Naive B cell (primary cell): ENCODE results near the gene COL25A1. TPM values are rescaled to one million over a fixed set of nuclear protein-coding genes. Genes with fewer than 3 reads are reported as not detected.

ENCODE experiments used
- ATAC-seq, 2 donors: fragments of 150-1000 bp; cut with Tn5 transposase; 2 replicates each; pipeline ENCODE4 v1.10.0; 2021; ENCODE audit warnings: low read depth in 2 of 2, mild to moderate bottlenecking in 2 of 2, moderate library complexity in 2 of 2
- DNase-seq: peaks from one replicate; pipeline ENCODE4 v3.0.0; 2022
- H3K27ac Mint-ChIP-seq, 6 donors: one replicate each; pipeline ENCODE4 v1.8.0; 2020 to 2022; ENCODE audit warnings: mild to moderate bottlenecking in 6 of 6, mixed read lengths in 6 of 6, moderate library complexity in 5 of 6, inconsistent platforms in 2 of 6
- H3K27me3 Mint-ChIP-seq, 3 donors: one replicate each; pipeline ENCODE4 v1.8.0; 2021 to 2022; ENCODE audit warnings: mixed read lengths in 3 of 3, mild to moderate bottlenecking in 1 of 3
- H3K36me3 Mint-ChIP-seq, 2 donors: one replicate each; pipeline ENCODE4 v1.8.0; 2020 to 2022; ENCODE audit warnings: mixed read lengths in 2 of 2, inconsistent platforms in 1 of 2, mild to moderate bottlenecking in 1 of 2
- H3K4me1 Mint-ChIP-seq, 3 donors: one replicate each; pipeline ENCODE4 v1.8.0; 2020 to 2022; ENCODE audit warnings: mixed read lengths in 3 of 3, inconsistent platforms in 1 of 3, mild to moderate bottlenecking in 1 of 3, moderate library complexity in 1 of 3
- H3K4me3 Mint-ChIP-seq, 8 donors: one replicate each; pipeline ENCODE4 v1.8.0; 2020 to 2022; ENCODE audit warnings: mild to moderate bottlenecking in 8 of 8, mixed read lengths in 8 of 8, moderate library complexity in 8 of 8, inconsistent platforms in 2 of 8
- H3K9me3 Mint-ChIP-seq, 7 donors: one replicate each; pipeline ENCODE4 v1.8.0; 2020 to 2022; ENCODE audit warnings: mixed read lengths in 7 of 7, mild to moderate bottlenecking in 5 of 7, inconsistent platforms in 2 of 7, moderate library complexity in 1 of 7
- polyA plus RNA-seq, 6 donors: library from polyadenylated mRNA; unstranded; fragments of 300-500 nt; fragmentation: Illumina TruSeq; gene quantifications; one replicate each; pipeline ENCODE4 v1.2.3, GENCODE V29; 2021; ENCODE audit warnings: low read depth in 6 of 6

COL25A1 gene
- not detected for polyA plus RNA-seq

GRCh38 chr4:109302361-109303139 is at the start of gene COL25A1:
Gene COL25A1, minus strand, starts transcription at chr4:109302658.
- H3K9me3 Mint-ChIP-seq: peaks cover 0 to 6% (median 0%) of the 10 kb centered on the region in 7 donors
- H3K4me1 Mint-ChIP-seq: peaks cover 8 to 20% (median 18%) of the 10 kb centered on the region in 3 donors
- ATAC-seq (peak; percentile 44 to 54), DNase-seq (no peak)
- H3K4me3 Mint-ChIP-seq: peak within 1 kb of the TSS; percentile 70 to 85 (median 77)
- H3K36me3 Mint-ChIP-seq: peaks cover 0 to 7% of the 10 kb centered on the region in 2 donors
- peaks cover 49 to 68% (median 60%) of the 10 kb centered on the region in 3 donors for H3K27me3 Mint-ChIP-seq
- peak within 1 kb of the TSS in 1 of 6 donors; percentile 49 for H3K27ac Mint-ChIP-seq

GRCh38 chr4:109350121-109350520 is 47.7 kb upstream of the COL25A1 start:
- Mint-ChIP-seq H3K9me3 (peaks cover 4 to 30% (median 11%) of the 10 kb centered on the region in 7 donors), H3K36me3 (no peaks in the 10 kb centered on the region), H3K27ac (no peak overlapping the region), H3K4me1 (no peaks in the 10 kb centered on the region), H3K4me3 (no peak overlapping the region), H3K27me3 (peaks cover 12 to 22% (median 16%) of the 10 kb centered on the region in 3 donors)
- no peak for ATAC-seq
- DNase-seq: no peak

- H3K27ac Mint-ChIP-seq: peak overlapping the region in 1 of 6 donors; percentile 69
- no peaks in the 10 kb centered on the region for H3K36me3 Mint-ChIP-seq
- H3K4me3 Mint-ChIP-seq: no peak overlapping the region
- no peak for DNase-seq
- H3K27me3 Mint-ChIP-seq: peaks cover 0 to 19% (median 4%) of the 10 kb centered on the region in 3 donors
- H3K9me3 Mint-ChIP-seq: peaks cover 0 to 5% (median 0%) of the 10 kb centered on the region in 7 donors
- no peak for ATAC-seq
- H3K4me1 Mint-ChIP-seq: no peaks in the 10 kb centered on the region
Measured at GRCh38 chr4:109334129-109335105, 32.0 kb upstream of the COL25A1 start.

- H3K4me3 Mint-ChIP-seq: no peak overlapping the region
- peaks cover 0 to 20% (median 13%) of the 10 kb centered on the region in 3 donors for H3K27me3 Mint-ChIP-seq
- H3K4me1 Mint-ChIP-seq: no peaks in the 10 kb centered on the region
- DNase-seq (no peak), ATAC-seq (no peak)
- H3K36me3 Mint-ChIP-seq: no peaks in the 10 kb centered on the region
- H3K27ac Mint-ChIP-seq: no peak overlapping the region
- H3K9me3 Mint-ChIP-seq: no peaks in the 10 kb centered on the region
Measured at GRCh38 chr4:109332926-109333464, 30.5 kb upstream of the COL25A1 start.

- H3K9me3 Mint-ChIP-seq: peaks cover 9 to 19% (median 16%) of the 10 kb centered on the region in 7 donors
- DNase-seq (no peak), ATAC-seq (no peak)
- peaks cover 3 to 28% (median 13%) of the 10 kb centered on the region in 3 donors for H3K27me3 Mint-ChIP-seq
- no peak overlapping the region for H3K4me3 Mint-ChIP-seq
- no peak overlapping the region for H3K27ac Mint-ChIP-seq
- peaks cover 11% of the 10 kb centered on the region in 2 donors for H3K36me3 Mint-ChIP-seq
- no peaks in the 10 kb centered on the region for H3K4me1 Mint-ChIP-seq
Measured at GRCh38 chr4:109327641-109328040, 25.2 kb upstream of the COL25A1 start.

- ATAC-seq (no peak), DNase-seq (no peak)
- Mint-ChIP-seq H3K4me1 (no peaks in the 10 kb centered on the region), H3K27ac (no peak overlapping the region), H3K9me3 (peaks cover 13 to 38% (median 25%) of the 10 kb centered on the region in 7 donors), H3K4me3 (no peak overlapping the region), H3K36me3 (peaks cover 14 to 18% of the 10 kb centered on the region in 2 donors), H3K27me3 (peaks cover 3 to 28% (median 13%) of the 10 kb centered on the region in 3 donors)
Measured at GRCh38 chr4:109325698-109326097, 23.2 kb upstream of the COL25A1 start.

GRCh38 chr4:109323348-109323747 is 20.9 kb upstream of the COL25A1 start:
- no peak overlapping the region for H3K27ac Mint-ChIP-seq
- peaks cover 14 to 26% of the 10 kb centered on the region in 2 donors for H3K36me3 Mint-ChIP-seq
- H3K9me3 Mint-ChIP-seq: peaks cover 22 to 44% (median 32%) of the 10 kb centered on the region in 7 donors
- H3K4me1 Mint-ChIP-seq: no peaks in the 10 kb centered on the region
- peaks cover 3 to 8% (median 3%) of the 10 kb centered on the region in 3 donors for H3K27me3 Mint-ChIP-seq
- ATAC-seq (no peak), DNase-seq (no peak)
- H3K4me3 Mint-ChIP-seq: no peak overlapping the region

- Mint-ChIP-seq H3K4me3 (no peak overlapping the region), H3K27ac (no peak overlapping the region), H3K9me3 (peaks cover 22 to 44% (median 32%) of the 10 kb centered on the region in 7 donors), H3K4me1 (no peaks in the 10 kb centered on the region), H3K36me3 (peaks cover 14 to 26% of the 10 kb centered on the region in 2 donors), H3K27me3 (peaks cover 0 to 4% (median under 1%) of the 10 kb centered on the region in 3 donors)
- DNase-seq (no peak), ATAC-seq (no peak)
Measured at GRCh38 chr4:109321232-109321631, 18.8 kb upstream of the COL25A1 start.

GRCh38 chr4:109319684-109320083 is 17.2 kb upstream of the COL25A1 start:
- no peaks in the 10 kb centered on the region for H3K4me1 Mint-ChIP-seq
- DNase-seq (no peak), ATAC-seq (no peak)
- peaks cover 14 to 26% of the 10 kb centered on the region in 2 donors for H3K36me3 Mint-ChIP-seq
- H3K27ac Mint-ChIP-seq: no peak overlapping the region
- H3K27me3 Mint-ChIP-seq: peaks cover 0 to 9% (median 3%) of the 10 kb centered on the region in 3 donors
- H3K9me3 Mint-ChIP-seq: peaks cover 22 to 49% (median 32%) of the 10 kb centered on the region in 7 donors
- H3K4me3 Mint-ChIP-seq: no peak overlapping the region

GRCh38 chr4:109319156-109319555 is 16.7 kb upstream of the COL25A1 start:
- Mint-ChIP-seq H3K4me3 (no peak overlapping the region), H3K9me3 (peaks cover 19 to 50% (median 31%) of the 10 kb centered on the region in 7 donors), H3K4me1 (no peaks in the 10 kb centered on the region), H3K27me3 (peaks cover 0 to 9% (median 3%) of the 10 kb centered on the region in 3 donors), H3K36me3 (peaks cover 11 to 22% of the 10 kb centered on the region in 2 donors), H3K27ac (no peak overlapping the region)
- no peak for DNase-seq
- ATAC-seq: no peak

- DNase-seq: no peak
- peaks cover 7 to 24% of the 10 kb centered on the region in 2 donors for H3K36me3 Mint-ChIP-seq
- H3K27ac Mint-ChIP-seq: no peak overlapping the region
- peaks cover 17 to 44% (median 25%) of the 10 kb centered on the region in 7 donors for H3K9me3 Mint-ChIP-seq
- ATAC-seq: no peak
- H3K4me3 Mint-ChIP-seq: no peak overlapping the region
- peaks cover under 1 to 10% (median 3%) of the 10 kb centered on the region in 3 donors for H3K27me3 Mint-ChIP-seq
- no peaks in the 10 kb centered on the region for H3K4me1 Mint-ChIP-seq
Measured at GRCh38 chr4:109315818-109316217, 13.4 kb upstream of the COL25A1 start.

- no peak for DNase-seq
- Mint-ChIP-seq H3K4me1 (no peaks in the 10 kb centered on the region), H3K4me3 (no peak overlapping the region)
Measured at GRCh38 chr4:109315341-109315740, 12.9 kb upstream of the COL25A1 start.

More at GRCh38 chr4:109315341-109315740, 12.9 kb upstream of the COL25A1 start:
- no peak overlapping the region for H3K27ac Mint-ChIP-seq
- H3K36me3 Mint-ChIP-seq: peaks cover 7 to 24% of the 10 kb centered on the region in 2 donors
- H3K9me3 Mint-ChIP-seq: peaks cover 15 to 40% (median 23%) of the 10 kb centered on the region in 7 donors
- ATAC-seq: no peak
- peaks cover 5 to 14% (median 8%) of the 10 kb centered on the region in 3 donors for H3K27me3 Mint-ChIP-seq
